Calu3 (cell line): ENCODE data around the gene SLC26A5. TPM values are rescaled to one million over a fixed set of nuclear protein-coding genes. Genes with fewer than 3 reads are reported as not detected.

ENCODE experiments used
- BruUV-seq: library from RNA; stranded (reverse); fragments of 400-500 nt; replicated peaks from 2 replicates; lab custom pipeline; 2021; lab: Mats Ljungman, UMichigan
- CTCF ChIA-PET: fragments of 300-600 bp; sonication (Branson Sonifier 250); formaldehyde crosslinking; loops from one replicate; lab custom pipeline; 2022; ENCODE audit warnings: antibody characterized with exemption; lab: Charles Lee
- DNase-seq: peaks from one replicate; pipeline ENCODE4 v3.0.0; 2022
- H3K27ac Mint-ChIP-seq: one replicate; pipeline ENCODE4 v1.8.0; 2022; ENCODE audit warnings: mixed read lengths; ENCODE audit not compliant: unreplicated experiment
- H3K27me3 Mint-ChIP-seq: one replicate; pipeline ENCODE4 v1.8.0; 2022; ENCODE audit warnings: mixed read lengths; ENCODE audit not compliant: unreplicated experiment
- H3K36me3 Mint-ChIP-seq: one replicate; pipeline ENCODE4 v1.8.0; 2022; ENCODE audit warnings: mild to moderate bottlenecking, moderate library complexity, mixed read lengths; ENCODE audit not compliant: insufficient read depth, unreplicated experiment
- H3K4me1 Mint-ChIP-seq: one replicate; pipeline ENCODE4 v1.8.0; 2022; ENCODE audit warnings: mild to moderate bottlenecking, low read depth, mixed read lengths; ENCODE audit not compliant: unreplicated experiment
- H3K4me3 Mint-ChIP-seq: one replicate; pipeline ENCODE4 v1.8.0; 2022; ENCODE audit warnings: mild to moderate bottlenecking, low read depth, moderate library complexity, mixed read lengths; ENCODE audit not compliant: unreplicated experiment
- H3K9me3 Mint-ChIP-seq: one replicate; pipeline ENCODE4 v1.8.0; 2022; ENCODE audit warnings: low read depth, mixed read lengths; ENCODE audit not compliant: unreplicated experiment
- intact Hi-C: fragments of 100-400 bp; cut with micrococcal nuclease; formaldehyde crosslinking; loops from one replicate; pipeline ENCODE4 v1.10.0; 2022; ENCODE audit not compliant: unreplicated experiment
- total RNA-seq: library from RNA; stranded (reverse); gene quantifications from 2 replicates; pipeline ENCODE4 v1.2.3, GENCODE V29; 2022
- TF ChIP-seq, protein P1 (sequence below): fragments of 200-600 bp; IDR thresholded peaks from one replicate; pipeline ENCODE4 v1.8.0; 2022; ENCODE audit warnings: antibody characterized with exemption; ENCODE audit not compliant: unreplicated experiment

SLC26A5 gene
- total RNA-seq, 1 experiment from 2014 or later = not detected

DNA sequence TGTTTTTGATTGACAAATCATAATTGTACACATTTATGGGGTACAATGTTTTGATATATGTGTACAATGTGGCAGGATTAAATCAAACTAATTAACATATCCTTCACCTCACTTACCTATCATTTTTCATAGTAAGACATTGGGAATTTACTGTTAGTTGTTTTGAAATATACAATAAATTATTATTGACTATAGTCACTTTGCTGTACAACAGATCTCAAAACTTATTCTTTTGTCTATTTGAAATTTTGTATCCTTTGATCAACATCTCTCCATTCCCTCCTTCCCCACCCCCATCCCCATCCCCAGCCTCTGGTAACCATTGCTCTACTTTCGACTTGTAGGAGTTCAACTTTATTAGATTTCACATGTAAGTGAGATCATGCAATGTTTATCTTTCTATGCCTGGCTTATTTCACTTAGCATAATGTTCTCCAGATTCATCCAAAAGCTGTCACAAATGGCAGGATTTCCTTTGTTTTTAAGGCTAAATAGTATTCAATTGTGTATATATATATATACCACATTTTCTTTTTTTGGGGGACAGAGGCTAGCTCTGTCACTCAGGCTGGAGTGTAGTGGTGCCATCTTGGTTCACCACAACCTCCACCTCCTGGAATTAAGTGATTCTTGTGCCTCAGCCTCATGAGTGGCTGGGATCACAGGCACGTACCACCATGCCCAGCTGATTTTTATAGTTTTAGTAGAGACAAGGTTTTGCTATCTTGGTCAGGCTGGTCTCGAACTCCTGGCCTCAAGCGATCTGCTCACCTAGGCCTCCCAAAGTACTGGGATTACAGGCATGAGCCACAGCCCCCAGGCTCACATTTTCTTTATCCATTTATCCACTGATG is 23.3 kb upstream of the SLC26A5 start:
- TF ChIP-seq, protein P1, sequence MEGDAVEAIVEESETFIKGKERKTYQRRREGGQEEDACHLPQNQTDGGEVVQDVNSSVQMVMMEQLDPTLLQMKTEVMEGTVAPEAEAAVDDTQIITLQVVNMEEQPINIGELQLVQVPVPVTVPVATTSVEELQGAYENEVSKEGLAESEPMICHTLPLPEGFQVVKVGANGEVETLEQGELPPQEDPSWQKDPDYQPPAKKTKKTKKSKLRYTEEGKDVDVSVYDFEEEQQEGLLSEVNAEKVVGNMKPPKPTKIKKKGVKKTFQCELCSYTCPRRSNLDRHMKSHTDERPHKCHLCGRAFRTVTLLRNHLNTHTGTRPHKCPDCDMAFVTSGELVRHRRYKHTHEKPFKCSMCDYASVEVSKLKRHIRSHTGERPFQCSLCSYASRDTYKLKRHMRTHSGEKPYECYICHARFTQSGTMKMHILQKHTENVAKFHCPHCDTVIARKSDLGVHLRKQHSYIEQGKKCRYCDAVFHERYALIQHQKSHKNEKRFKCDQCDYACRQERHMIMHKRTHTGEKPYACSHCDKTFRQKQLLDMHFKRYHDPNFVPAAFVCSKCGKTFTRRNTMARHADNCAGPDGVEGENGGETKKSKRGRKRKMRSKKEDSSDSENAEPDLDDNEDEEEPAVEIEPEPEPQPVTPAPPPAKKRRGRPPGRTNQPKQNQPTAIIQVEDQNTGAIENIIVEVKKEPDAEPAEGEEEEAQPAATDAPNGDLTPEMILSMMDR = no peak
- no peak for DNase-seq
- Mint-ChIP-seq H3K27ac (no peak overlapping the region), H3K9me3 (no peaks in the 10 kb centered on the region), H3K4me3 (no peak overlapping the region), H3K4me1 (no peaks in the 10 kb centered on the region), H3K36me3 (no peaks in the 10 kb centered on the region), H3K27me3 (no peaks in the 10 kb centered on the region)
- BruUV-seq = no TSS peak
- CTCF ChIA-PET = no interaction called here
- intact Hi-C loops = no loop called here

DNA sequence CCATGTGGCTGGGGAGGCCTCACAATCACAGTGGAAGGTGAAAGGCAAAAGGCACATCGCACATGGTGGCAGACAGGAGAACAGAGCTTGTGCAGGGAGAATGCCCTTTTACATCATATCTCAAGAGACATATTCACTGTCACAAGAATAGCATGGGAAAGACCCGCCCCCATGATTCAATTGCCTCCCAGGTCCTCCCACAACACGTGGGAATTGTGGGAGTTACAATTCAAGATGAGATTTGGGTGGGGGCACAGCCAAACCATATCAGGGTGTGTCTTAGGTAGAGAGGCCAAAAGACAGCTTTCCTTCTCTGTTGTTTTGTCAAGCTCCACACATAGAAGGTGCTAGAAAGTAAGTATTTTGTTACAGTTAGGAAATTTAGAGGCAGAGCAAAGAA is 20.8 kb upstream of the SLC26A5 start:
- Mint-ChIP-seq H3K27ac (no peak overlapping the region), H3K9me3 (no peaks in the 10 kb centered on the region), H3K4me1 (no peaks in the 10 kb centered on the region), H3K27me3 (peaks cover 17% of the 10 kb centered on the region), H3K4me3 (no peak overlapping the region), H3K36me3 (no peaks in the 10 kb centered on the region)
- DNase-seq = no peak
- CTCF ChIA-PET = interaction anchor here (0.5 kb wide), 1 partner anchor 136 kb away, joined by 4 read pairs; no protein-coding TSS in a partner anchor
- TF ChIP-seq, protein P1 = no peak
- intact Hi-C loops = no loop called here
- no TSS peak for BruUV-seq

- Mint-ChIP-seq H3K4me1 (no peaks in the 10 kb centered on the region), H3K4me3 (no peak overlapping the region), H3K27ac (no peak overlapping the region), H3K27me3 (peaks cover 17% of the 10 kb centered on the region), H3K36me3 (no peaks in the 10 kb centered on the region), H3K9me3 (no peaks in the 10 kb centered on the region)
- BruUV-seq = no TSS peak
- intact Hi-C loops = no loop called here
- CTCF ChIA-PET = no interaction called here
- no peak for DNase-seq
- TF ChIP-seq, protein P1 = no peak
These were observed 16.4 kb upstream of the SLC26A5 start for GRCh38 chr7:103462358-103462757.

DNA sequence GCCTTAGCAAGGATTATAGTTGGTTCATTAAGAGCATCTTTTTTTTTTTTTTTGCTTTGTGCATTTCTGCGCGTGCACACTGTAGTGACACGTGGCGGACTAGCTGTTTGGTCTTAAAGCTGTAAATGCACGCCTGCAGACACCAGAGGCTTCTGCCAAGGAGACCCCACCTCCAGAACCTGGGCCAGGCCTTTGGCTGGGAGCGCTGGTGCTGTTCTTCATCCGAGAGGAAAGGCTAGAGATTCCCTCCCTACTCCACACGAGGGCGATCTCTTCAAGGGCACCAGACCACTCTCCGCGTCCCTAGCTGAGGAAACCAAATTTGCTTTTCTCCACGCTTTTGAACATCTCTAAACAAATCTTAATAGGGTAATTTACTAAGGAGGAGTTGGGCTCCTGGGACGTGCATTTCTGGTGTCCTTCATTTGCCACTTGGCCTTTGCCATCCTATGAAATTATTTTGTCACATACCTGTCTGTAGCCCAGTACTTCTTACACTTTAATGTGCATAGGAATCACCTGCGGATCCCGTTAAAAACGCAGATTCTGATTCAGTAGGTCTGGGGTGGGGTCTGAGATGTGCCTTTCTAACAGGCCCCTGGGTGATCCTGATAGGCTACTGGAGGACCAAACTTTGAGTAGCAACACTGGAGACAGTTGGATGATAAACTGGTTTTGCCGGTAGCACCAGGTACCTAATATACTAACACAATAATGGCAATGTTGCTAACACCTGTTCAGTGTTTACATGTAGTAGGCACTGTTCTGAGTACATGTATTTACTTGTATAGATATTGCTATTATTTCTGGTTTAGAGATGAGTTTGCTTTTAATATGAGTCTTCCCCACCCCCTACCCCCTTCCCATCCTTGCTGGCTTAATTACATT is 1.3 kb upstream of the SLC26A5 start:
- TF ChIP-seq, protein P1 = peak; percentile 46
- Mint-ChIP-seq H3K27ac (no peak overlapping the region), H3K4me3 (no peak overlapping the region), H3K4me1 (no peaks in the 10 kb centered on the region), H3K27me3 (peaks cover 61% of the 10 kb centered on the region), H3K9me3 (peaks cover 7% of the 10 kb centered on the region), H3K36me3 (no peaks in the 10 kb centered on the region)
- intact Hi-C loops = loop anchor here (5.0 kb wide), 1 partner anchor 75 kb away; no protein-coding TSS in a partner anchor
- CTCF ChIA-PET = interaction anchor here (0.6 to 0.8 kb wide), 4 partner anchors 9 to 306 kb away, joined by 3 to 6 read pairs (median 4); no protein-coding TSS in a partner anchor
- peak; percentile 60 for DNase-seq
- BruUV-seq = no TSS peak
